ENCODE measurements around the gene RXFP3.

RXFP3 gene

DNA sequence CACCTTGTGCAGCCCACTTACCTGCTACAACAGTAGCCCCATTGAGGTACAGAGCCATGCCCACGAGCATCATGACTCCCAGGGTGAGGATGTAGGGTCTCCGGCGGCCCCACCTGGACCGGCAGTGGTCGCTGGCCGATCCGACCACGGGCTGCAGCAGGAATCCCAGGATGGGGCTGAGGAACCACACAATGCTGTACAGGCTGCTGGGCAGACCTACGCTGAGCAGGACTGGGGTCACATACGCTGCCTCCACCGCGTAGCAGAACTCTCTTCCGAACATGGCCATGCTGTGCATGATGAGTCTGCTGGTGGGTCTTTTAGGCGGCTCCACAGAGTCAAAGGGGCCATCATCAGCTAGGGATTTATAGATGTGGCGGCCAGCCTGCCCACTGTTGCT, 48.0 kb downstream of the RXFP3 start:
- DNase-seq, result no peak

DNA sequence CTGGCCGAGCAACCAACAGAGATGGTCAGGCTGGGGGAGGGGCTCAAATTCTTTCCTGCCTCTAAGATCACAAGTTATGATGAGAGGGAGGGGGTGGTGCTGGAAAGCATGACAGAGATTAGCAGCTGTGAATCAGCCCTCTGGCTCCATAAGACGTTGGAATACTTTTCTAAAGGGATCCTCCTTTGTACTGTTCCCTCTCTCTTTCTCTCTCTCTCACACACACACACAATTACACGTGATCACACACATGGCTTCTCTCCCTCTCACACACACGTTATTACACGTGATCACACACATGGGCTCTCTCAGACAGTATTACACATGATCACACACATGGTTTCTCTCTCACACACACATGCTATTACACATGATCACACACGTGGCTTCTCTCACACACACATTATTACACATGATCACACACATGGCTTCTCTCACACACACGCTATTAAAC, 48.5 kb downstream of the RXFP3 start, which contains the start of gene SLC45A2:
TSS of gene SLC45A2 (minus strand) at position 23 of the 454 bp plus-strand sequence. CDS start 110 bp downstream, outside the sequence.
- DNase-seq, result no peak

DNA sequence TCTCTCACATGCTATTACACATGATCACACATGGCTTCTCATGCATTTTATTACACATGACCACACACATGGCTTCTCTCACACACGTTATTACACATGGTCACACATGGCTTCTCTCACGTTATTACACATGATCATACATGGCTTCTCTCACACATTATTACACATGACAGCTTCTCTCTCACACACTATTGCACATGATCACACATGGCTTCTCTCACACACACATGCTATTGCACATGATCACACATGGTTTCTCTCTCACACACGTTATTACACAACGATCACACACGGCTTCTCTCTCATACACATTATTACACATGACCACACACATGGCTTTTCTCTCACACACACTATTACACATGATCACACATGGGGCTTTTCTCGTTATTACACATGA, 49.3 kb downstream of the RXFP3 start:
- no peak for DNase-seq
